GM18498 (cell line): Measurements from ENCODE around the gene BASP1.
A peak's percentile ranks its signal among the peaks of the same experiment; 100 is the strongest.

Experiments used
- ATAC-seq: cut with Tn5 transposase; IDR thresholded peaks from one replicate; pipeline ENCODE4 v1.9.1; 2021; ENCODE audit warnings: mild to moderate bottlenecking, moderate library complexity; ENCODE audit not compliant: unreplicated experiment

BASP1 gene

GRCh38 chr5:17221843-17222636, 4.6 kb downstream of the BASP1 start:
- ATAC-seq: peak; percentile 28

GRCh38 chr5:17222664-17223063, 5.2 kb downstream of the BASP1 start:
- no peak for ATAC-seq

- ATAC-seq: peak; percentile 32
Measured at GRCh38 chr5:17223367-17224185, 6.1 kb downstream of the BASP1 start.

GRCh38 chr5:17224858-17225511, 7.6 kb downstream of the BASP1 start:
- peak; percentile 58 for ATAC-seq

- no peak for ATAC-seq
Measured at GRCh38 chr5:17225520-17225919, 8.1 kb downstream of the BASP1 start.

- no peak for ATAC-seq
Measured at GRCh38 chr5:17227868-17228267, 10.4 kb downstream of the BASP1 start.

- ATAC-seq: peak; percentile 64
Measured at GRCh38 chr5:17228821-17229291, 11.4 kb downstream of the BASP1 start.

GRCh38 chr5:17229313-17229712, 11.9 kb downstream of the BASP1 start:
- peak; percentile 40 for ATAC-seq

GRCh38 chr5:17230191-17230590, 12.8 kb downstream of the BASP1 start:
- no peak for ATAC-seq

- no peak for ATAC-seq
Measured at GRCh38 chr5:17230808-17231525, 13.5 kb downstream of the BASP1 start.

- no peak for ATAC-seq
Measured at GRCh38 chr5:17232405-17232804, 15.0 kb downstream of the BASP1 start.

GRCh38 chr5:17233488-17233887, 16.1 kb downstream of the BASP1 start:
- ATAC-seq: no peak

- no peak for ATAC-seq
Measured at GRCh38 chr5:17234374-17234773, 16.9 kb downstream of the BASP1 start.

GRCh38 chr5:17235731-17236330, 18.4 kb downstream of the BASP1 start:
- ATAC-seq: no peak

- ATAC-seq: no peak
Measured at GRCh38 chr5:17238521-17239041, 21.1 kb downstream of the BASP1 start.

GRCh38 chr5:17239953-17240352, 22.5 kb downstream of the BASP1 start:
- ATAC-seq: no peak

- no peak for ATAC-seq
Measured at GRCh38 chr5:17240487-17240886, 23.1 kb downstream of the BASP1 start.

- ATAC-seq: no peak
Measured at GRCh38 chr5:17241635-17242034, 24.2 kb downstream of the BASP1 start.

- no peak for ATAC-seq
Measured at GRCh38 chr5:17243287-17244063, 26.0 kb downstream of the BASP1 start.
